GM21367 (cell line): ENCODE results near the gene SDS.

ENCODE experiments used
- ATAC-seq: cut with Tn5 transposase; IDR thresholded peaks from one replicate; pipeline ENCODE4 v1.9.1; 2021; ENCODE audit not compliant: unreplicated experiment

Gene SDS

DNA sequence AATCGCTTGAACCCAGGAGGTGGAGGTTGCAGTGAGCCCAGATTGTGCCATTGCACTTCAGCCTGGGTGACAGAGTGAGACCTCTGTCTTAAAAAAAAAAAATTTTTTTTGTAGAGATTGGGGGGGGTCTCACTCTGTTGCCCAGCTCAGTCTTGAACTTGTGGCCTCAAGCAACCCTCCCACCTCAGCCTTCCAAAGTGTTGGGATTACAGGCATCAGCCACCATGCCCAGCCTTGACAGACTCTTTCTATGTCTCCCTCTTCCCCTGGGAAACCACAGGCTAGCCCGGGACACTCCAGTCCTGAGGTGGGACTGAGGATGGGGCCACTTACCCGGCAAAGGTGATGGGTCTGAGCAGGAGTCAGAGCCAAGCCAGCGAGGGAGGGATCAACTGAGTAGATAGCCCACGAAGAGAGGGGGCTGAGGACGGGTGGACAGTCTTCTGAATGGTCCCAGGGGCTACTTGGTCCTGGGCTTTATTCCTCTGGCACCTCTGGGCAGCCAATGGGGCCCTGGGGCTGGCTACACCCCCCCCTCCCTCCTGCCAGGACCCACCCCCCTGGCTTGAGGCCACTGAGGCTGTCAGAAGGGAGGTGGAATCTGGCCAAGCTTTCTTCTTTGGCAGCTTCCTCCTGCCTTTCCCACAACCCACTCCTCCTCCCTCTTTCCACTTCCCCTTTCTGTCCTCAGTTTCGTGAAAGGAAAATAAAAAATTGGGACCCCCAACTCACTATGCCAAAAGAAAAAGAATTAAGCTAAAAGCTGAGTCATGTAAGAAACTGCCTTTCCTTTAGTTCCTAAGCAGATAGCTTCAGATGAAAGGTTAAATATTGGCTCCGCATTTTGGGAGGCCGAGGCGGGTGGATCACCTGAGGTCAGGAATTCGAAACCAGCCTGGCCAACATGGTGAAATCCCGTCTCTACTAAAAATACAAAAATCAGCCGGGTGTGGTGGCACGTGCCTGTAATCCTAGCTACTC is at the start of gene SDS:
Gene SDS (minus strand): TSS at position 453 of the 981 bp plus-strand sequence. CDS start 4,179 bp downstream, outside the sequence.
- ATAC-seq: no peak

DNA sequence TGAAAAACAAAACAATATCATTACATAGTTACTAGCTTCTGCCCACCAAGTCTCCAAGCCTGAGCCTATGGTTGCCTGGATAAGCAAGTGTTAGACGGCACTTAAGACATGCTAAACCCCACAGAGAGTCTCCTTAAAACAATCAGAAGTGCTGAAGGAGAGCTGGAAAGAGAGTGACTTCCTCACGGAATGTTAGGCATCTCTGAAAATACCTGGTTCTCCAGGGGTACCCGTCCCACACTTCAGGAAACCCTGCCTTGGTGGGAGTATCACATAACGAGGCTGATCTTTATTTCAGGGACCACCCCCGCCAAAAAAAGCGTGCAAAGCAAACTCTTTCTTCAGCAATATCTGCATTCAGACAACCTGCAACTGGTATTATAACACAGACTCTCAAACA is 49.6 kb upstream of the SDS start:
- ATAC-seq: no peak

GRCh38 chr12:113452458-113452857 is 48.8 kb upstream of the SDS start:
- ATAC-seq: no peak

DNA sequence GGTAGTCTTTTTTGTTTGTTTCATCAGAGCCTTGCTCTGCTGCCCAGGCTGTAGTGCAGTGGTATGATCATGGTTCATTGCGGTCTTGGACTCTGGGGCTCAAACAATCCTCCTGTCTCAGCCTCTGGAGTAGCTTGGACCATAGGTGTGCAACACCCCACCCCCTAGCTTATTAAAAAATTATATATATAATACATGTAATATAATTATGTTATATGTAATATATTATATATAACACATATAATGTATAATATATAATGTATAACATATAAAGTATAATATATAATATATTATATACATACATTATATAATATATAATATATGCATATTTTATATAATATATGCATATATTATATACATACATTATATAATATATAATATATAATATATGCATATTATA is 46.2 kb upstream of the SDS start:
- ATAC-seq: no peak

- no peak for ATAC-seq
Observed at GRCh38 chr12:113449299-113449698, 45.6 kb upstream of the SDS start.

DNA sequence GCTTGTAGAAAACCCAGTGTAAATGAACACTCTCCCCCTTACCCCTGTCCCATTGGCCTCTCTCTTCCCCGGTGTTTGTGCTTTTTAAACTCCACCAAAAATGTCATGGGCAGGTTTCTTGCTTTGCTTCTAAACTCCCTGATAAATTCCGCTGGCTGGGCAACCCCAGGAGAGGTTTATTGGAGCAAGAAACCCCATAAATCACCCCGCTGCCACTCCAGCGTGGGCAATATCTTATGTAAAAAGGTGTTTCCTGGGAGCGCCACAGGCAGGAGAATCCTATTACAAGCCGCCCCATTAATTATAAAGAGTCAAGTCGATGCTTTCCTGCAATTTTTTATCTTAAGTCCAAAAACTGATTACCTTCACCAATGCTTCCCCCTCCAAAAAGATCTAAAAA is 45.2 kb upstream of the SDS start:
- no peak for ATAC-seq

DNA sequence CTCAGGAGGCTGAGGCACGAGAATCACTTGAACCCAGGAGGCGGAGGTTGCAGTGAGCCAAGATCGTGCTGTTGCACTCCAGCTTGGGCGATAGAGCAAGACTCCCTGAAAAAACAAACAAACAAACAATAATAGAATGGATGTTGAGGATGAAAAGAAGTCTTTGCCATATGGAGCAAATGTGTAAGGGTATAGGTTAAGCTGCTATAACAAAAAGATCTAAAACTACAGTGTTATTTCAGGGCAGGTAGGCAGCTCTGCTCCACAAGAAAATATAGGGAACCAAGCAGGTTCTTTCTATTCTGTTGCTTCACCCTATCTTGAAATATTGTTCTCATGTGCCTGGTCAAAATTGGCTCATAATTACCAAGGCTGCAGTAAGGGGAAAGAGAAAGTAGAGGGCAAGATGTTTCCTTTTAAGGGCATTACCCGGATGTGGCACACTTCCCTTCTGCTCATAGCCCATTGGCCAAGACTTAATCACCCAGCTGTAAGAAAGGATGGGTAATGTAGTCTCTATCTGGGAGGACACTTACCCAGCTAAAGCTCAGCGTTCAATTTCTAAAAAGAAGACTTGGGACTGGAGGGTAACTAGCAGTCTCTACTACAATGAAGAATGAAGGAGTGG is 42.0 kb upstream of the SDS start:
- ATAC-seq: no peak

GRCh38 chr12:113443030-113443539 is 39.4 kb upstream of the SDS start:
- ATAC-seq: no peak

- no peak for ATAC-seq
Observed at GRCh38 chr12:113440947-113441782, 37.5 kb upstream of the SDS start.

GRCh38 chr12:113440336-113440735 is 36.6 kb upstream of the SDS start:
- no peak for ATAC-seq

DNA sequence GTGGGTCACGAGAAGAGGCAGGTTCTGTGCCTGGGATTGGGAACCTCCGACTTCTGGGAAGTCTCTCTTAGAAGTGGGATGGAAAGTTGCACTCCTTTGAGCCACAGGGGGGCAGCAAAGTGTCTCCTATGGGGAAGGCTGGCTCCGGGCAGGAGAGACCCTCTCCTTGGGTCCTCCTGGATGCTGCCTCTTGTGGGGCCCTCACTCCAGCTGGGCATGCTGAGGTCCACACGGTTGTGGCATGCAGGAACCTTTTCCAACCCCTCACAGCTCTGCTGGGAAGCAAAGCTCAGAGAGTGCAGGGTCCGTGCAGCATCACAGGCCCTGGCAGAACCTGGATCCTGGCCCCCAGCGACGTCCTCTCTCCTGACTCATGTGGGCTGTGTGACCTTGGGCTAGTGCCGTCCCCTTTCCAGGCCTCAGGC is 35.9 kb upstream of the SDS start:
- no peak for ATAC-seq

- ATAC-seq: no peak
Observed at GRCh38 chr12:113439301-113439597, 35.6 kb upstream of the SDS start.

GRCh38 chr12:113438523-113439300 is 35.0 kb upstream of the SDS start:
- ATAC-seq: no peak

GRCh38 chr12:113437729-113438100 is 34.0 kb upstream of the SDS start:
- ATAC-seq: no peak

- ATAC-seq: no peak
Observed at GRCh38 chr12:113436993-113437728, 33.5 kb upstream of the SDS start.

GRCh38 chr12:113436586-113436985 is 32.9 kb upstream of the SDS start:
- ATAC-seq: no peak

DNA sequence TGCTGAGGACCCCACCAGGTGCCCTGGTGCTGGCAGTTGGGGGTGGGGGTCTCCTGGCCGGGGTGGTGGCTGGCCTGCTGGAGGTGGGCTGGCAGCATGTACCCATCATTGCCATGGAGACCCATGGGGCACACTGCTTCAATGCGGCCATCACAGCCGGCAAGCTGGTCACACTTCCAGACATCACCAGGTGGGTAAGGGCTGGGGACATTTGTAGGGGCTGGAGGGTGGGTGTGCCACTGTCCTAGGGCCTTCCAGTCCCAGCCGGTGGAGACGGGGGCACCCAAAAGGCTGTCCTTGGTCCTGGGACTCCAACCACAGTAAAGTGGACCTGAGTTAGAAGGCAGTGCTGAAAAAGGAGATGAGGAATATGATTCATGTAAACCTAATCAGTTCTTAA is 31.7 kb upstream of the SDS start:
- no peak for ATAC-seq

- ATAC-seq: no peak
Observed at GRCh38 chr12:113432986-113433385, 29.3 kb upstream of the SDS start.

- no peak for ATAC-seq
Observed at GRCh38 chr12:113428482-113428881, 24.8 kb upstream of the SDS start.

DNA sequence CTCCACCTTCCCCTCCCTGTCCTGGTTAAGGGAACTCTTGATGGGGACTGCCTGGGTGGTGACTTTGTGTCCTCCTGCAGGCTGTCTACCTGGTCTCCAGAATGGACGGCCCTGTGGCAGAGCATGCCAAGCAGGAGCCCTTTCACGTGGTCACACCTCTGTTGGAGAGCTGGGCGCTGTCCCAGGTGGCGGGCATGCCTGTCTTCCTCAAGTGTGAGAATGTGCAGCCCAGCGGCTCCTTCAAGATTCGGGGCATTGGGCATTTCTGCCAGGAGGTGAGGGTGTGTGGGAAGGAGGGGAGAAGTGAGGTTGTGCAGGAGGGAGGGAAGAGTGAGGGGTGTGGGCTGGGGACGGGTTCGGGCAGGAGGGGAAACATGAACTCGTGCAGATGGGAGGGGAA is 24.2 kb upstream of the SDS start:
- no peak for ATAC-seq
